HCT116 (cell line): ENCODE results near the gene APIP. TPM values are rescaled to one million over a fixed set of nuclear protein-coding genes. Genes with fewer than 3 reads are reported as not detected.
"Not testable (repeated sequence)": the region's sequence is repeated elsewhere in the genome, so short reads cannot be mapped to it uniquely, and the experiment has no call there.

Source experiments
- ATAC-seq: fragments of 200-7000 bp; cut with Tn5 transposase; 2 replicates; pipeline ENCODE4 v1.9.1; 2020; ENCODE audit warnings: mild to moderate bottlenecking, moderate library complexity
- BruUV-seq: library from RNA; stranded (reverse); fragments of 400-500 nt; replicated peaks from 2 replicates; lab custom pipeline; 2021; lab: Mats Ljungman, UMichigan
- CTCF ChIA-PET: fragments of 300-600 bp; sonication (Branson Sonifier 250); formaldehyde crosslinking; loops from one replicate; lab custom pipeline; 2021; ENCODE audit warnings: antibody characterized with exemption; lab: Charles Lee
- POLR2A ChIA-PET: fragments of 300-600, 350-600 bp; sonication (Branson Sonifier 250); formaldehyde crosslinking; loops from one replicate; lab custom pipeline; 2021; ENCODE audit warnings: antibody characterized with exemption; lab: Charles Lee
- RAD21 ChIA-PET, 2 experiments: fragments of 300-600 bp; sonication (Branson Sonifier 250); formaldehyde crosslinking; loops; one replicate each; lab custom pipeline; 2023; ENCODE audit warnings: low total read pairs in 2 of 2; ENCODE audit not compliant: uncharacterized antibody in 2 of 2, unreplicated experiment in 2 of 2, low non-redundant PET in 1 of 2; lab: Charles Lee
- DNase-seq: peaks from one replicate; pipeline ENCODE4 v3.0.0-alpha.2; 2010; ENCODE audit warnings: low read depth, low spot score
- H2AFZ ChIP-seq: fragments of 200-600 bp; shearing (Covaris generic), sonication (generic); 2 replicates; pipeline ENCODE4 v1.6.1; 2017; ENCODE audit warnings: low read depth, mixed run types, mixed read lengths, antibody characterized with exemption, low read length; ENCODE audit not compliant: poor library complexity, severe bottlenecking
- H3K27ac ChIP-seq: 2 replicates; pipeline ENCODE4 v1.5.1; 2012; ENCODE audit warnings: low read depth, low read length
- H3K27me3 ChIP-seq: fragments of 200-600 bp; sonication (generic); 2 replicates; pipeline ENCODE4 v1.6.1; 2016; ENCODE audit warnings: mixed run types, low read length, mixed read lengths; ENCODE audit not compliant: insufficient read depth
- H3K36me3 ChIP-seq, 2 experiments: fragments of 200-500 bp in 1 of 2; fragments of 200-600 bp in 1 of 2; sonication (Bioruptor generic) in 1 of 2; sonication (generic) in 1 of 2; 2 replicates each; pipeline versions ENCODE4 v1.5.1 to v1.6.1; 2014 to 2016; ENCODE audit warnings: low read length in 2 of 2, inconsistent platforms in 1 of 2, mixed read lengths in 1 of 2, mixed run types in 1 of 2; ENCODE audit not compliant: insufficient read depth in 2 of 2, control insufficient read depth in 1 of 2
- H3K4me1 ChIP-seq, 2 experiments: fragments of 200-600 bp in 1 of 2; sonication (generic) in 1 of 2; 2 replicates each; pipeline versions ENCODE4 v1.5.1 to v1.6.1; 2012 to 2017; ENCODE audit warnings: low read length in 2 of 2, inconsistent platforms in 1 of 2, mild to moderate bottlenecking in 1 of 2, mixed read lengths in 1 of 2, mixed run types in 1 of 2, moderate library complexity in 1 of 2; ENCODE audit not compliant: insufficient read depth in 2 of 2, control insufficient read depth in 1 of 2
- H3K4me2 ChIP-seq: fragments of 200-600 bp; sonication (generic); 2 replicates; pipeline ENCODE4 v1.6.1; 2017; ENCODE audit warnings: mixed run types, low read length, mixed read lengths
- H3K4me3 ChIP-seq, 2 experiments: fragments of 200-600 bp in 1 of 2; sonication (generic) in 1 of 2; replicated peaks in 1 of 2; 2 replicates each; pipeline ENCODE4 v1.5.1; 2011 to 2016; ENCODE audit warnings: low read length in 2 of 2, control low read depth in 1 of 2, low read depth in 1 of 2, mild to moderate bottlenecking in 1 of 2, mixed read lengths in 1 of 2, mixed run types in 1 of 2
- H3K79me2 ChIP-seq: fragments of 200-600 bp; sonication (generic); 2 replicates; pipeline ENCODE4 v1.6.1; 2017; ENCODE audit warnings: mild to moderate bottlenecking, mixed run types, low read length, moderate library complexity, mixed read lengths; ENCODE audit not compliant: insufficient read depth
- H3K9ac ChIP-seq: fragments of 200-600 bp; sonication (generic); 2 replicates; pipeline ENCODE4 v1.6.1; 2016; ENCODE audit warnings: low read length, mixed read lengths
- H3K9me2 ChIP-seq: fragments of 200-600 bp; sonication (generic), shearing (Covaris generic); 2 replicates; pipeline ENCODE4 v1.6.1; 2017; ENCODE audit warnings: mixed run types, mild to moderate bottlenecking, moderate library complexity; ENCODE audit not compliant: insufficient read depth
- H3K9me3 ChIP-seq, 2 experiments: fragments of 200-500 bp in 1 of 2; fragments of 200-600 bp in 1 of 2; sonication (Bioruptor generic) in 1 of 2; sonication (generic) in 1 of 2; 2 replicates each; pipeline ENCODE4 v1.6.1; 2014 to 2017; ENCODE audit warnings: low read length in 2 of 2, mixed read lengths in 2 of 2, inconsistent platforms in 1 of 2, low read depth in 1 of 2, mild to moderate bottlenecking in 1 of 2, mixed run types in 1 of 2, moderate library complexity in 1 of 2; ENCODE audit not compliant: control insufficient read depth in 1 of 2, insufficient read depth in 1 of 2
- H4K20me1 ChIP-seq: fragments of 200-600 bp; sonication (generic), shearing (Covaris generic); 2 replicates; pipeline ENCODE4 v1.6.1; 2017; ENCODE audit warnings: mixed run types, mild to moderate bottlenecking, moderate library complexity; ENCODE audit not compliant: insufficient read depth
- CBX3 ChIP-seq: IDR thresholded peaks from 2 replicates; pipeline ENCODE4 v1.6.1; 2012; ENCODE audit warnings: low read depth
- CEBPB ChIP-seq: IDR thresholded peaks from 2 replicates; pipeline ENCODE4 v1.6.1; 2012; ENCODE audit warnings: low read depth
- CTCF ChIP-seq, 3 experiments: fragments of 200-600 bp in 1 of 3; sonication (generic) in 1 of 3; IDR thresholded peaks in 2 of 3; conservative IDR thresholded peaks in 1 of 3; 2 replicates each; pipeline ENCODE4 v1.5.1; 2012 to 2017; ENCODE audit warnings: low read depth in 2 of 3, low read length in 2 of 3, antibody characterized with exemption in 1 of 3, borderline replicate concordance in 1 of 3, control low read depth in 1 of 3, mild to moderate bottlenecking in 1 of 3, mixed read lengths in 1 of 3, mixed run types in 1 of 3, moderate library complexity in 1 of 3; ENCODE audit not compliant: insufficient read depth in 1 of 3
- EZH2 ChIP-seq: fragments of 200-600 bp; sonication (generic); IDR thresholded peaks from 2 replicates; pipeline ENCODE4 v1.6.1; 2017; ENCODE audit warnings: antibody characterized with exemption, mixed run types
- EZH2phosphoT487 ChIP-seq: fragments of 200-600 bp; IDR thresholded peaks from 2 replicates; pipeline ENCODE4 v1.6.1; 2018; ENCODE audit warnings: antibody characterized with exemption, borderline replicate concordance
- FOSL1 ChIP-seq: IDR thresholded peaks from 2 replicates; pipeline ENCODE4 v1.6.1; 2012; ENCODE audit warnings: low read depth
- POLR2A ChIP-seq: IDR thresholded peaks from 2 replicates; pipeline ENCODE4 v1.7.0; 2011; ENCODE audit warnings: borderline replicate concordance; ENCODE audit not compliant: insufficient read depth, insufficient read length; ENCODE audit errors: extremely low read depth
- SIN3A ChIP-seq: IDR thresholded peaks from 2 replicates; pipeline ENCODE4 v1.6.1; 2012; ENCODE audit warnings: low read depth
- SP1 ChIP-seq: IDR thresholded peaks from 2 replicates; pipeline ENCODE4 v1.6.1; 2012; ENCODE audit warnings: low read depth
- YY1 ChIP-seq: IDR thresholded peaks from 2 replicates; pipeline ENCODE4 v1.6.1; 2011; ENCODE audit warnings: low read length, low read depth, moderate library complexity, mild to moderate bottlenecking; ENCODE audit not compliant: insufficient replicate concordance; ENCODE audit errors: extremely low read depth
- ZFX ChIP-seq: fragments of 450-650 bp; IDR thresholded peaks from 2 replicates; pipeline ENCODE4 v1.6.1; 2017
- intact Hi-C: fragments of 100-400 bp; cut with micrococcal nuclease; formaldehyde crosslinking; loops from 2 replicates; pipeline ENCODE4 v1.10.0; 2022
- total RNA-seq: library from RNA; stranded (reverse); gene quantifications from one replicate; pipeline ENCODE4 v1.2.1, GENCODE V29; 2021; ENCODE audit not compliant: unreplicated experiment
- TF ChIP-seq, protein P1 (sequence below): IDR thresholded peaks from 2 replicates; pipeline ENCODE4 v1.6.1; 2012

The APIP gene
- total RNA-seq, 1 experiment from 2014 or later: 41.2 TPM

GRCh38 chr11:34896191-34896590, 20.0 kb downstream of the APIP start:
- H3K27ac ChIP-seq, H3K4me2 ChIP-seq, H3K4me1 ChIP-seq, POLR2A ChIA-PET, CTCF ChIA-PET, H3K9me3 ChIP-seq, BruUV-seq, H3K27me3 ChIP-seq, ATAC-seq, H3K9me2 ChIP-seq, H3K79me2 ChIP-seq, DNase-seq, H3K4me3 ChIP-seq, H3K9ac ChIP-seq, H2AFZ ChIP-seq, H4K20me1 ChIP-seq, RAD21 ChIA-PET, H3K36me3 ChIP-seq: not testable (repeated sequence)
- intact Hi-C loops: loop anchor here (10.0 kb wide), 4 partner anchors 241 to 1091 kb away; no protein-coding TSS in a partner anchor

- H3K4me3 ChIP-seq: no peak overlapping the region
- ChIA-PET CTCF (interaction anchor here (0.7 to 3.2 kb wide), 6 partner anchors 24 to 527 kb away, joined by 3 to 41 read pairs (median 5); partner anchors contain the start of gene ELF5), RAD21 (interaction anchor here in 1 of 2 experiments (1.0 kb wide), 1 partner anchor 103 kb away, joined by 4 read pairs; no protein-coding TSS in a partner anchor), POLR2A (no interaction called here)
- DNase-seq (no peak), ATAC-seq (no peak)
- peaks cover 5 to 10% of the 10 kb centered on the region in 2 experiments; a peak in 2 of 4 replicates for H3K4me1 ChIP-seq
- peaks cover 8% of the 10 kb centered on the region; the same call in 1 of the 2 replicates for H3K79me2 ChIP-seq
- no peak overlapping the region for H3K4me2 ChIP-seq
- H3K9me2 ChIP-seq: no peaks in the 10 kb centered on the region
- no peaks in the 10 kb centered on the region for H3K9me3 ChIP-seq
- BruUV-seq: no TSS peak
- no peak overlapping the region for H3K9ac ChIP-seq
- no peaks in the 10 kb centered on the region for H4K20me1 ChIP-seq
- no peaks in the 10 kb centered on the region; a peak in 1 of 4 replicates for H3K36me3 ChIP-seq
- H3K27ac ChIP-seq: no peak overlapping the region
- intact Hi-C loops: loop anchor here (5.0 to 10.0 kb wide), 5 partner anchors 239 to 1089 kb away; no protein-coding TSS in a partner anchor
- TF ChIP-seq CEBPB (no peak), FOSL1 (no peak), YY1 (no peak), ZFX (no peak), EZH2 (no peak), SIN3A (no peak), CTCF (IDR thresholded peaks at IDR 0.05 in 2 of 3, conservative IDR thresholded peaks at IDR 0.05 in 1 of 3; ENCODE audit: borderline replicate concordance in 1 of 3, insufficient read depth in 1 of 3, low read depth in 2 of 3, low read length in 2 of 3) (no peak), EZH2phosphoT487 (no peak), CBX3 (no peak), SP1 (no peak), POLR2A (no peak)
- TF ChIP-seq, protein P1, sequence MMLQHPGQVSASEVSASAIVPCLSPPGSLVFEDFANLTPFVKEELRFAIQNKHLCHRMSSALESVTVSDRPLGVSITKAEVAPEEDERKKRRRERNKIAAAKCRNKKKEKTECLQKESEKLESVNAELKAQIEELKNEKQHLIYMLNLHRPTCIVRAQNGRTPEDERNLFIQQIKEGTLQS: no peak
- no peaks in the 10 kb centered on the region for H3K27me3 ChIP-seq
- no peak overlapping the region for H2AFZ ChIP-seq
Observed at GRCh38 chr11:34893416-34893815, 22.8 kb downstream of the APIP start.
